Progenitor cell of endocrine pancreas (in vitro differentiated cells): Measurements from ENCODE around the gene APOD. TPM values are rescaled to one million over a fixed set of nuclear protein-coding genes. Genes with fewer than 3 reads are reported as not detected.

Source experiments
- DNase-seq: peaks from one replicate; pipeline ENCODE4 v3.0.0; 2021; ENCODE audit warnings: low spot score; ENCODE audit not compliant: unreplicated experiment
- H3K27ac Mint-ChIP-seq: 2 replicates; pipeline ENCODE4 v1.8.0; 2021; ENCODE audit warnings: mild to moderate bottlenecking, moderate library complexity, mixed read lengths
- H3K27me3 Mint-ChIP-seq: 2 replicates; pipeline ENCODE4 v1.8.0; 2021; ENCODE audit warnings: mixed read lengths
- H3K36me3 Mint-ChIP-seq: 2 replicates; pipeline ENCODE4 v1.8.0; 2022; ENCODE audit warnings: mixed read lengths; ENCODE audit not compliant: insufficient read depth
- H3K4me1 Mint-ChIP-seq: 2 replicates; pipeline ENCODE4 v1.8.0; 2021; ENCODE audit warnings: low read depth, mixed read lengths
- H3K4me3 Mint-ChIP-seq: 2 replicates; pipeline ENCODE4 v1.8.0; 2021; ENCODE audit warnings: low read depth, mild to moderate bottlenecking, moderate library complexity, mixed read lengths
- H3K9me3 Mint-ChIP-seq: 2 replicates; pipeline ENCODE4 v1.8.0; 2021; ENCODE audit warnings: low read depth, mixed read lengths
- total RNA-seq: library from RNA; stranded (reverse); gene quantifications from 2 replicates; pipeline ENCODE4 v1.2.1, GENCODE V29; 2021
- TF ChIP-seq, protein P1 (sequence below): fragments of 200-600 bp; sonication (generic); IDR thresholded peaks from one replicate; pipeline ENCODE4 v1.5.0; 2021; ENCODE audit warnings: antibody characterized with exemption, mild to moderate bottlenecking; ENCODE audit not compliant: unreplicated experiment

APOD gene
- total RNA-seq, 1 donor from 2014 or later, result not detected

- Mint-ChIP-seq H3K4me3 (peak overlapping the region; percentile 81), H3K9me3 (no peaks in the 10 kb centered on the region), H3K4me1 (peaks cover 29% of the 10 kb centered on the region), H3K27me3 (peaks cover 36% of the 10 kb centered on the region), H3K27ac (no peak overlapping the region), H3K36me3 (no peaks in the 10 kb centered on the region)
- DNase-seq, result no peak
- TF ChIP-seq, protein P1, sequence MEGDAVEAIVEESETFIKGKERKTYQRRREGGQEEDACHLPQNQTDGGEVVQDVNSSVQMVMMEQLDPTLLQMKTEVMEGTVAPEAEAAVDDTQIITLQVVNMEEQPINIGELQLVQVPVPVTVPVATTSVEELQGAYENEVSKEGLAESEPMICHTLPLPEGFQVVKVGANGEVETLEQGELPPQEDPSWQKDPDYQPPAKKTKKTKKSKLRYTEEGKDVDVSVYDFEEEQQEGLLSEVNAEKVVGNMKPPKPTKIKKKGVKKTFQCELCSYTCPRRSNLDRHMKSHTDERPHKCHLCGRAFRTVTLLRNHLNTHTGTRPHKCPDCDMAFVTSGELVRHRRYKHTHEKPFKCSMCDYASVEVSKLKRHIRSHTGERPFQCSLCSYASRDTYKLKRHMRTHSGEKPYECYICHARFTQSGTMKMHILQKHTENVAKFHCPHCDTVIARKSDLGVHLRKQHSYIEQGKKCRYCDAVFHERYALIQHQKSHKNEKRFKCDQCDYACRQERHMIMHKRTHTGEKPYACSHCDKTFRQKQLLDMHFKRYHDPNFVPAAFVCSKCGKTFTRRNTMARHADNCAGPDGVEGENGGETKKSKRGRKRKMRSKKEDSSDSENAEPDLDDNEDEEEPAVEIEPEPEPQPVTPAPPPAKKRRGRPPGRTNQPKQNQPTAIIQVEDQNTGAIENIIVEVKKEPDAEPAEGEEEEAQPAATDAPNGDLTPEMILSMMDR, result no peak
These were observed 39.1 kb downstream of the APOD start for GRCh38 chr3:195544634-195545033.

DNA sequence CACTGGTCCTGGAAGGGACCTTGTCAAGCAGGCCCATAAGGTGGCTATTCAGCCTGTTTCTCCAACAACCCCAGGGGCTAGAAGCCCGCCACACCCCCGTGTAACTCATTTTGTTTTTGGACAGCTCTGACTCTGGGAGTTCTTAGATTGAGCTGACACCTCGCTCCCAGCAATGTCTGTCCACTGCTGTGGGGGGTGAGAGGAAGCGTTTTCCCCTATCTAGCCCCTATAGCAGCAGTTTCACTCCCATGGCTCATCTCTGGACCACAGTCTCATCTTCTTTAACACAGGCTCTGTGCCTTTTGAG is 39.6 kb downstream of the APOD start:
- H3K9me3 Mint-ChIP-seq, result no peaks in the 10 kb centered on the region
- no peak for DNase-seq
- H3K4me3 Mint-ChIP-seq, result peak overlapping the region; percentile 81
- peaks cover 36% of the 10 kb centered on the region for H3K27me3 Mint-ChIP-seq
- H3K4me1 Mint-ChIP-seq, result peaks cover 29% of the 10 kb centered on the region
- no peak overlapping the region for H3K27ac Mint-ChIP-seq
- TF ChIP-seq, protein P1, result no peak
- H3K36me3 Mint-ChIP-seq, result no peaks in the 10 kb centered on the region

GRCh38 chr3:195543500-195544229 is 40.1 kb downstream of the APOD start:
- TF ChIP-seq, protein P1, result no peak
- Mint-ChIP-seq H3K27me3 (peaks cover 36% of the 10 kb centered on the region), H3K36me3 (no peaks in the 10 kb centered on the region), H3K27ac (peak overlapping the region; percentile 83), H3K4me3 (peak overlapping the region; percentile 81), H3K4me1 (peaks cover 27% of the 10 kb centered on the region), H3K9me3 (no peaks in the 10 kb centered on the region)
- peak; percentile 11 for DNase-seq

DNA sequence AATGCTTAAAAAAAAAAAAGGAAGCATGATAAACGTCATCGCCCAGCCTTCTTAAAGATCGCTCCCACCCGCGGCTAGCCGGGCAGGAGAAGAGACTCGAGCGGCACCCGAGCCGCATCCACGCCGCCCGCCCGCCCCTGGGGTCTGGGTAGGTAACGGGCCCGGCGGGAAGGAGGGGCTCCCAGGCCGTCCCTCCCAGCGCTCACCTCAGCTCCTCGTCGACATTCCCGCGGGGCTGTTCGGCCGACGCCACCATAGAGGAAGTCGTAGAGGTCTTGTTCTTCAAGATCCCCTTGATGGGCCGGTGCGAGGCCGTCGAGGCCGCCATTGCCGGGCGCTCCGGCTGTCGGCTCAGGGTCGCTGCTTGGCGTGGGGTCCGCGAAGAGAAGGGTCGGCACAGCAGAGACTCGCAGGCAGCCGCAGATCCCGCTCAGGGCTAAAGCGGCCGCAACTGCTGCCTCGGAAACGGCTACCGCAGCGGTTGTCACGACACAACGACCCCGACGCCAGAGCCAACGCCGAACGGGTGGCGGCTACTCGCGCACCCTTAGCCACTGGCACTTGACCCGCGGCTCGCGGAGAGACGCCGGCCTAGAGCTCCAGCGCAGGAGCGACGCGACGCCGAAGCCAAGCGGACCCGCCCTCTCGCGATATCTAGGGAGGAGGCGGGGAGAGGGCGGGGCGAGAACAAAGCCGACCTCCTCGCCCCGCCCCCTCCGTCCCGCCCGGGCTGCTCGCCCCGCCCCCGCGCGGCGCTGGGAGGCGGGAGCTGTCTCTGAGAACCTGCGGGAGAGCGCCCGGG is 40.8 kb downstream of the APOD start, which contains the start of gene PPP1R2:
TSS of gene PPP1R2 (minus strand) at position 628 of the 802 bp plus-strand sequence. CDS start at position 328, 300 bp downstream.
- H3K36me3 Mint-ChIP-seq, result no peaks in the 10 kb centered on the region
- peak within 1 kb of the TSS; percentile 93 for H3K27ac Mint-ChIP-seq
- peak; percentile 87 for DNase-seq
- TF ChIP-seq, protein P1, result no peak
- peaks cover 35% of the 10 kb centered on the region for H3K27me3 Mint-ChIP-seq
- H3K9me3 Mint-ChIP-seq, result no peaks in the 10 kb centered on the region
- H3K4me3 Mint-ChIP-seq, result peak within 1 kb of the TSS; percentile 81
- peaks cover 19% of the 10 kb centered on the region for H3K4me1 Mint-ChIP-seq

DNA sequence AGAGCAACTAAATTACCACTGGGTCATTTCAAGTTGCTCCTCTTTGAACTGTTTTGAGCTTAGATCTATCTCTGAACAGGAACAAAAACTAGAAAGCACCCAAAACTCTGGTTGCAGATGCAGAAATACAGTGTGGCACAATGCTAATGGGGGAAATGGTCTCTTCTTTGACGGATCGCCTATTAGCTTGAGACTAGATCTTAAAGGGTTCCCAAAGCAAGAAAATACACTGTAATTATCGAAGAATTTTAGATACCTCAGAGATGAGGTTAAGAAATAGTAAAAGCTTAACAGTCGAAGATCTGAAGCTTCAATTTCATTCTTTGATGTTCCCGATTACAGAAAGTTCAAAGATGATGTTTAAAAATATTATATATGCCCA is 41.4 kb downstream of the APOD start:
- no peaks in the 10 kb centered on the region for H3K36me3 Mint-ChIP-seq
- peak overlapping the region; percentile 48 for H3K27ac Mint-ChIP-seq
- no peak for DNase-seq
- H3K4me1 Mint-ChIP-seq, result peaks cover 17% of the 10 kb centered on the region
- no peaks in the 10 kb centered on the region for H3K9me3 Mint-ChIP-seq
- TF ChIP-seq, protein P1, result no peak
- peak overlapping the region; percentile 81 for H3K4me3 Mint-ChIP-seq
- peaks cover 32% of the 10 kb centered on the region for H3K27me3 Mint-ChIP-seq
